ENCODE results near the gene TESPA1. TPM values are rescaled to one million over a fixed set of nuclear protein-coding genes. Genes with fewer than 3 reads are reported as not detected.
"Not testable (repeated sequence)": the region's sequence is repeated elsewhere in the genome, so short reads cannot be mapped to it uniquely, and the experiment has no call there.

Gene TESPA1
- total RNA-seq, 1 donor from 2014 or later = 0.95 TPM

- Mint-ChIP-seq H3K27ac (ENCODE audit: unreplicated experiment) (no peak overlapping the region), H3K4me3 (ENCODE audit: unreplicated experiment) (no peak overlapping the region), H3K36me3 (ENCODE audit: low read depth, unreplicated experiment) (no peaks in the 10 kb centered on the region), H3K9me3 (ENCODE audit: unreplicated experiment) (no peaks in the 10 kb centered on the region), H3K4me1 (ENCODE audit: unreplicated experiment) (no peaks in the 10 kb centered on the region), H3K27me3 (ENCODE audit: unreplicated experiment) (peaks cover 1% of the 10 kb centered on the region)
- TF ChIP-seq, protein P1, sequence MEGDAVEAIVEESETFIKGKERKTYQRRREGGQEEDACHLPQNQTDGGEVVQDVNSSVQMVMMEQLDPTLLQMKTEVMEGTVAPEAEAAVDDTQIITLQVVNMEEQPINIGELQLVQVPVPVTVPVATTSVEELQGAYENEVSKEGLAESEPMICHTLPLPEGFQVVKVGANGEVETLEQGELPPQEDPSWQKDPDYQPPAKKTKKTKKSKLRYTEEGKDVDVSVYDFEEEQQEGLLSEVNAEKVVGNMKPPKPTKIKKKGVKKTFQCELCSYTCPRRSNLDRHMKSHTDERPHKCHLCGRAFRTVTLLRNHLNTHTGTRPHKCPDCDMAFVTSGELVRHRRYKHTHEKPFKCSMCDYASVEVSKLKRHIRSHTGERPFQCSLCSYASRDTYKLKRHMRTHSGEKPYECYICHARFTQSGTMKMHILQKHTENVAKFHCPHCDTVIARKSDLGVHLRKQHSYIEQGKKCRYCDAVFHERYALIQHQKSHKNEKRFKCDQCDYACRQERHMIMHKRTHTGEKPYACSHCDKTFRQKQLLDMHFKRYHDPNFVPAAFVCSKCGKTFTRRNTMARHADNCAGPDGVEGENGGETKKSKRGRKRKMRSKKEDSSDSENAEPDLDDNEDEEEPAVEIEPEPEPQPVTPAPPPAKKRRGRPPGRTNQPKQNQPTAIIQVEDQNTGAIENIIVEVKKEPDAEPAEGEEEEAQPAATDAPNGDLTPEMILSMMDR (IDR thresholded peaks at IDR 0.05; ENCODE audit: unreplicated experiment) = no peak
- DNase-seq (ENCODE audit: low spot score) = no peak
Observed at GRCh38 chr12:54949073-54949711, 35.4 kb downstream of the TESPA1 start.

DNA sequence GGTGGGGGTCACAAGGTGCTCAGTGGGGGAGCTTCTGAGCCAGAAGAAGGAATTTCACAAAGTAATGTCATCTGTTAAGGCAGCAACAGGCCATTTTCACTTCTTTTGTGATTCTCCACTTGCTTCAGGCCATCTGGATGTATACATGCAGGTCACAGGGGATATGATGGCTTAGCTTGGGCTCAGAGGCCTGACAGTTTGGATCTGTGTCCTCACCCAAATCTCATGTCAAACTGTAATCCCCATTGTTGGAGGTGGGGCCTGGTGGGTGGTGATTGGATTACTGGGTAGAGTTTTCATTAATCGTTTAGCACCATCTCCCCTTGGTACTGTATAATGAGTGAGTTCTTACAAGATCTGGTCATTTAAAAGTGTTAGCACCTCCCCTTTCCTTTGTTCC lies 36.4 kb downstream of the TESPA1 start:
- Mint-ChIP-seq H3K4me1 (ENCODE audit: unreplicated experiment) (no peaks in the 10 kb centered on the region), H3K27ac (ENCODE audit: unreplicated experiment) (no peak overlapping the region), H3K27me3 (ENCODE audit: unreplicated experiment) (peaks cover 1% of the 10 kb centered on the region), H3K4me3 (ENCODE audit: unreplicated experiment) (no peak overlapping the region), H3K9me3 (ENCODE audit: unreplicated experiment) (no peaks in the 10 kb centered on the region), H3K36me3 (ENCODE audit: low read depth, unreplicated experiment) (no peaks in the 10 kb centered on the region)
- TF ChIP-seq, protein P1 (IDR thresholded peaks at IDR 0.05; ENCODE audit: unreplicated experiment) = no peak
- DNase-seq (ENCODE audit: low spot score) = no peak

GRCh38 chr12:54945082-54945481 lies 39.5 kb downstream of the TESPA1 start:
- TF ChIP-seq, protein P1 (IDR thresholded peaks at IDR 0.05; ENCODE audit: unreplicated experiment) = no peak
- H3K4me3 Mint-ChIP-seq (ENCODE audit: unreplicated experiment) = no peak overlapping the region
- H3K9me3 Mint-ChIP-seq (ENCODE audit: unreplicated experiment) = no peaks in the 10 kb centered on the region
- no peak overlapping the region for H3K27ac Mint-ChIP-seq (ENCODE audit: unreplicated experiment)
- H3K36me3 Mint-ChIP-seq (ENCODE audit: low read depth, unreplicated experiment) = no peaks in the 10 kb centered on the region
- no peaks in the 10 kb centered on the region for H3K27me3 Mint-ChIP-seq (ENCODE audit: unreplicated experiment)
- no peak for DNase-seq (ENCODE audit: low spot score)
- peaks cover 8% of the 10 kb centered on the region for H3K4me1 Mint-ChIP-seq (ENCODE audit: unreplicated experiment)

DNA sequence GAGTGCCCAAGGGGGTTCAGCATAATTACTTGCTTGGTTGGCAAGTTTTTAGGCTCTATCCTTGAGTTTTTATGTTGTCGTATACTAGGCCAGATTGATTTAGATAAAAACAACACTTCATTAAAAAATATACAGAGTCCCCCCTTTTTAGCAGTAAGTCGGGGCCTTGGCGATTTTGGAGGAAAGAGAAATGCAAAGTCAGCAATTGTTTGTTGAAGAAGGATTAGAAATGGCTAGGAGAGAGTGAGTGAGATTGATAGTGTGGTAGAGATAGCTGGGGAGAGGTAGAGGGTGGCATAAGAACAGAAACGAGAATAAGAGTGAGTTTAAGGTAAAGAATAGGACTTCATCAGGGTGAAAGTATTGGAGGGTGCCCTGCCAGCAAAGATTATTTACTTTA lies 41.3 kb downstream of the TESPA1 start:
- not testable (repeated sequence) for H3K4me1 Mint-ChIP-seq (ENCODE audit: unreplicated experiment); H3K27ac Mint-ChIP-seq (ENCODE audit: unreplicated experiment); H3K4me3 Mint-ChIP-seq (ENCODE audit: unreplicated experiment); H3K27me3 Mint-ChIP-seq (ENCODE audit: unreplicated experiment); H3K36me3 Mint-ChIP-seq (ENCODE audit: low read depth, unreplicated experiment); DNase-seq (ENCODE audit: low spot score); H3K9me3 Mint-ChIP-seq (ENCODE audit: unreplicated experiment)

- Mint-ChIP-seq H3K4me3 (ENCODE audit: unreplicated experiment) (no peak overlapping the region), H3K4me1 (ENCODE audit: unreplicated experiment) (peaks cover 8% of the 10 kb centered on the region), H3K9me3 (ENCODE audit: unreplicated experiment) (no peaks in the 10 kb centered on the region), H3K27ac (ENCODE audit: unreplicated experiment) (no peak overlapping the region), H3K27me3 (ENCODE audit: unreplicated experiment) (no peaks in the 10 kb centered on the region), H3K36me3 (ENCODE audit: low read depth, unreplicated experiment) (no peaks in the 10 kb centered on the region)
- DNase-seq (ENCODE audit: low spot score) = no peak
- TF ChIP-seq, protein P1 (IDR thresholded peaks at IDR 0.05; ENCODE audit: unreplicated experiment) = no peak
Observed at GRCh38 chr12:54941659-54942058, 42.9 kb downstream of the TESPA1 start.
